ENCODE data around the gene LHX6.

The LHX6 gene

DNA sequence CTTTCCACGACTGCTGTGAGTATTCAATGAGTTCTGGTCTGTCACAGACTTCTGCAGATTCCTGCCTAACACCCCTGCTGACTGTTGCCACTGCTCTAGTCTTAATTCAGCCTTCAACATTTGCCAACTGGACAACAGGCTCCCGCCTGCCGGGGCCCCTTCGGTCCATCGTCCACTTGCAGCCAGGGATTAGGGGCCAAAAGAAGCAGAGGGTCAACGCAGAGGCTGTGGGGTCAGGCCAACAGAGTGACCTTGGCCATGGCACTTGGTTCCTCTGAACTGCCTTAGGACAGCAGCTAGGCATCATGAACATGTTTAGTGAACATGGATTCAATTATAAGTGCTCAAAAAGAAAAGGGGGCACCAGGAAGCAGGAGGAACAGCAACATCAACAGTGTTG lies 40.4 kb downstream of the LHX6 start:
- DNase-seq, result no peak

DNA sequence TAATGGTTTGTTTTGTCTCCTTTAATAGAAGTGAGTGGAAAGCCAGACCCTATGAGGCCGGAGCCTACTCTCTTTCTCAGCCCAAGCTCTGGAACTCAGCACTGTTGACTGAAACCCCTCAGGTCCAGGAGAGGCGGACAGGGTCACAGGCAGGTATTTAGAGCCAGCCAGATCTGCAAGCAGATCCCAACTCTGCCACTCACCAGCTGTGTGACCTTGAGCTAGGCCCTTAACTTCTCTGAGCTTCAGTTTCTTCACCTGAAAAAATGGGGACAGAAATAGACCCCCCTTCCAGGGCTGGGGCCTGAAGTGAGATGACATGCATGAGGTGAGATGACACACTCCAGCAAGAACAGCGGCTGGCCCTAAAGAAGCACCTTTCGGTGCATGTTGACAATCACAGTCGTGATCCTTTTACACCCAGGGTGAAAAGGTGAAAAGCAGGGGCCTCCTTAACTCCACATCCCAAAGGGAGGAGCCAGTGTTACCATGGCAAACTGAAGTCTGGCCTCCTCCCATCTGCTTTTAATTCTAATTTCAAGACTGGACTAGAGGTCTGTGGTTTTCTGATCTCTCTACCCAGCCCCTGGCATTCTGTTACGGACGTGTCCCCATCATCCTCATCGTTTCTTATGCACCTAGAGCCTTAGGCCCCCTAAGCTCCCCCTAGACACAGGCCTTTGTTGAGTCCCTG lies 41.8 kb downstream of the LHX6 start:
- no peak for DNase-seq

DNA sequence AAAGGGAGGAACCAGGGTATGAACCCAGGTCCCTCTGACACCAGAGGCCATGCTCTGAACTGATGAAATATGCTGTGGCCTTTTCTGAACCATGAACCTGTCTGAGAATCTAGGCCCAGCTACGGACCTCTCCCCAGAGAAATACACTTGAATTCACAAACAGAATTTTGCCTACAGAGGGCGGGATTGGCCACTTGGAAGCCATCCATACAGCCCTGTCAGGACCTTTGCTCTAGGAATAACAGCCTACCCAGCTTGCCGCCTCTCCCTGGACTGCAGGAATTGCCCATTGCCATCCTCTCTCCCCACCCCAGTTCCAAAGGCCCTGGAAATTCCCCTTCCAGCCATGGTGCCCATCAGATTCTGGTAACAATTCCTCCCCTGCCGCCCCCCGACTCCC lies 42.5 kb downstream of the LHX6 start:
- no peak for DNase-seq

DNA sequence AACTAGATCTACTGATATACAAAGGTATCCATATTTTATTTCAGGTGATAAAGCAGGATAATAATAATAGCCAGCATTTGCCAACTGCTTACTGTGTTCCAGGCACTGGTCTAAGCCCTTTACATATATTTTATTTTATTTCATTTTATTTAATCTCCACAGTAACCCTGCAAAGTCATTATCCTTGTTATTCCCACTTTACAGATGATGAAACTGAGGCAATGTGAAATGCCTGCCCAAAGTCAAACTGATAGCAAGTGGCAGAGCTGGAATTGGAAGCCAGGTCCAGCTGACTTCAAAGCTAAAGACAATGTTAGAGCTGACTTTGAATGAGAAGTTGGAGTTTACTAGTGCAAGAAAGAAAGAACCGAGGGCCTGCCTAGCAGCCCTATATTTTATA lies 44.2 kb downstream of the LHX6 start:
- DNase-seq, result no peak

DNA sequence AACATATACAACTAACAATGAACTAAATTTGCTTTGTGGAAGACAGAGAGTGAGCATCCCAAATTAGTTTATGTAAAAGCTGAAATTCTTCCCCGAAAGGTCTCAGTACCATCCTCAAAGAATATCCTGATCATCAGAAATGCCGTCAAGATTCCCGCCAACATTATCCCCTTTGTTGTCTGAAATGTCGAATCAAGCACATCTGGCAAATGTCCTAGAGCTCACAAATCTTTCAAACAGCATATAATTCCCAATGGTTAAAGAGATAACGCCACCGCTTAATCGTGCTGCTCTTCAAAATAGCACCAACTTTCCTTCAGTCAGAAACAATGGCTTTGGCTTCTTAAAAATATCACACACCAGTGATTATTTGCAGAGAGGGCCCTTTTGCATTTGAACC lies 45.3 kb downstream of the LHX6 start:
- DNase-seq, result no peak

DNA sequence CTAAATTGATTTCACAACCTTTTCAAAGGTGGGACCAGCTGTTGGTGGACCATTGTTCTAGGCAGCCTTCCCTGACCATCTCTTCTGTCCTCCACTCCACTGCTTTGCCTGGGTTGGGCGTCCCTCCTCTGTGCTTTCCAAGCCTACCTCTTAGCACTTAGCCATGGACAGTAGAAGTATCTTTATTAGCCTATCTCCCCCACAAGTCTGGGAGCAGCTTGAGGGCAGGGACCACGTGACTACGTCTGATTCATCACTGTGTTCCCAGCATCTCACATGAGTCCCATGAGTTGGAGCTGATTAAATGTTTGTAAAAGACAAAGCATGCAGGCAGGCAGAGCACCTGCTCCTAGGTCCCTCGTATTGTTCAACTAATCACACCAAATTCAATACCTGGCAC lies 48.1 kb downstream of the LHX6 start:
- peak; percentile 75 for DNase-seq

DNA sequence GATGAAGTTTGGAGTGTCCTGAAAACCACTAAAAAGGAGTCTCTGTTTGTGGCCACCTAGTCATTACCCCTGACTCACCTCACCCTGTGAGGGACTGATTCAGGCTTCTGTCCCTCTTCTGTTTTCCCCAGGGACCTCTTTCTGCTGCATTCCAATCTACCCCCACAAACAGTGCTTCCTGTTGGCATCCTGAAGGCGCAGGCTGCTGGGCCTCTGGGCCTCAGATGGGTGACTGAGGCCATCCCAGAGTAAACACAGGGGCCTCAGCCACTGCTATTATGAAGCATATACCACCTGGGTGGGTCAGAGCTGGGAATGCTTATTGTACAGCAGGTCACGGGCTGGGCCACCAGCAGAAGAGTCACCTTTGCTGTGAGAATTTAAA lies 49.1 kb downstream of the LHX6 start:
- DNase-seq, result no peak

DNA sequence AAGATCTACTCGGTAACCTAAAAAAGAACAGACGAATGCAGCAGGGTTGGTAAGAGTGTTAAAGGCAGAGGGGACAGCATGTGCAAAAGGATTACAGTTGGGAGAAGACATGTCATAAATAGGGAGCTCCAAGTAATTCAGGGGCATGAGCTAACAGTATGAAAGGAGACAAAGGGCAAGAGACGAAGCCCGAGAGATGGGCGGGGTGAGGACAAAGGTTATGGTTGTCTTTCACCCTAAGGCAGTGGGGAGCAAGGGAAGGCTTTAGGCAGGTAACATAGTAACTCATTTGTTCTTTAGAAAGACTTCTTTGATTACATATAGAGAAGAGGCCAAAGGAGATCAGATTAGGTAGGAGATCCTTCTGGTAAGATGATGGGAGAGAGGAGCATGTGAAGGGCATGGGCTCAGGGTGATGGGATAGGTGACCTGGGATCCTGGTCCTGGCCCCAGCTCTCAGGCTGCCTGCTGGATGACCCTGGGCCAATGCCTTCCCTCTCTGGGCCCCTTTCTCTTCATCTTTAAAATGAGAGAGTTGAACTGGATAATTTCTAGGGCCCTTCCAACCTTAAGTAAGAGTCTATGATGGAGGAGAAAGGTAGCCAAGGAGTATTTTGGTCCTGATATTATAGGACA lies 49.6 kb downstream of the LHX6 start:
- DNase-seq, result no peak

DNA sequence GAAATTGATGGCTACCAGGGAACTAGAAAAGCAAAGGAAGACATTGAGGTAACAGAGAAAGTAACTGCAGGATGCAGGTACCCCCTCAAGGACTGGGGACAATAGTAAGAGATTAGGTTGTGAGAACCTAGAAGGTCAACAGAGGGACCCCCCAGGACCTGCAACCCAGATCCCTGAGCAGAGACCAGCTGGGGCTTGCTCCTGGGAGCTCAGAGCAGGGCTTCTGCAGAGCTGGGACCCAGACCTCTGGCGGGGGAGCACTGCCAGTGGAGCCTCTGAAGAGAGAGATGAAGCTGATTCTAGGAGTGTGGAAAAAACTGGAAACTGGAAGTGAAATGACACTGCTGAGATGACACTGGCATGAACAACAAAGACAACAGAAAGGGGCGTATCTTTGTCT lies 51.8 kb downstream of the LHX6 start:
- no peak for DNase-seq

DNA sequence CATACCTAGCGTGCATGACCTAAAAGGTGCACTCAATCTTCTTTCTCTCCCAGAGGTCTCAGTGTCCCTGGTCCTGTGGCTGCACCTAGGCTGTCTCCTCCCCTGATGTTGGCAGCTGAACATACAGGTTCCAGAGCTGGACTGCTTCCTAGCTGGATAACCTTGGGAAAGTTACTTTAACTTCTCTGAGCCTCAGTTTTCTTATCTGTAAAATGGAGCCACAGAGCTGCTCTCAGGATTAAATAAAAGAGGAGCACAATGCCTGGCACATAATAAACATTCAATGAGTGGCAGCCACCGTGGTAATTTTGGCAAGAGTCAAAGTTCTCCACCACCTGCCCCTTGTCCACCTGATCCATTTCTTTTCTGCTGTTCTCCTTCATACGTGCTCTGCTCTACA lies 55.1 kb downstream of the LHX6 start:
- no peak for DNase-seq

DNA sequence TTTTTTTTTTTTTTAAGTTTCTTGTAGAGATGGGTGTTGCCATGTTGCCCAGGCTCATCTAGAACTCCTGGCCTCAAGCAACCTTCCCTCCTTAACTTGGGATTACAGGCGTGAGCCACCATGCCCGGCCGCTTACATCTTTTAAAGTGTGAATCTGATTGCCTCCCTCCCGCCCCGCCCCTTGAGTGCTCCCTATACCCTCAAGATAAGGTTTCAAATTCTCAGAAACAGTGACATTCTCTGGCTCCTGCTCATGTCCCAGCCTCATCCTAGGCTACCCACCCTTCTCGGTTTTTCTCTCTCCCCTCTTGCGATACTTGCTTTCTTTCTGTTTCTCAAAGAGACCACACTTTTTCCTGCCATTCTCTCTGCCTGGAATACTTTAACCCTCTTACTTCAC lies 56.6 kb downstream of the LHX6 start:
- DNase-seq, result peak; percentile 58

DNA sequence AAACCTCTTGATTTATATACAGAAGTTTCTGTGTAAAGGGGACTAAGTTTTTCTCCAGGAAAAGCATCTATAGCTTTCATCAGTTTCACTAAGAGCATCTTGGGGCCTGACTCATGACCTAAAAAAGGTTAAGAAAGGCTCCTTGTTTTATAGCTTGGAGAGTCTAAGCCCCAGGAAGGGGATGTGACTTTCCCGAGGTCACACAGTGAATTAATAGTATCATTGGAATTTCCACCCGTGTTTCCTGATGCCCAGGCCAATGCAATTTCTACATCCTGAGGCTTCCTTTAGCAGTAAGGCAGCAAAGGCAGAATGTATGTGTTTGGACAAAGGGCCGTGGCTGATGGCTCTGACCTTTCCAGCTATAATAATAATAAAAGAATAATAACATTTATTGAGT lies 60.4 kb downstream of the LHX6 start:
- no peak for DNase-seq

DNA sequence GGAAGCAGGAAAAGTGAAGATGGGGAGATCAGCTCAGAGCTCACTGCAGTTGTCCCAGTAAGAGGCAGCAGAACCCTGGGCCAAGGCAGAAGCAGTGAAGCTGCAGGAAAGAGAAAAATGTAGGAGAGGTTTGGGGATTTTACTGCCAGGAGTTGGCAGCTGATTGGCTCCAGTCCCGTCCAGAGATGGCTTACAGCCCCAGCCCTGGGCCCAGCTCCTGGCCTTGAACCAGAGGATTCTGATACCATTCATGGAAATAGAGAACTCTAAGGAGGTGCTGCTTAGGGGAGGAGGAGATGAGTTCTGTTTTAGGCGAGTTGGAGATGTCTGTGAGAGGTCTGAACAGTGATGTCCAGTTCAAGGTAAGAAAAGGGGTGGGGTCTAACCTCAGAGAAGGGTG lies 64.5 kb downstream of the LHX6 start:
- DNase-seq, result no peak

DNA sequence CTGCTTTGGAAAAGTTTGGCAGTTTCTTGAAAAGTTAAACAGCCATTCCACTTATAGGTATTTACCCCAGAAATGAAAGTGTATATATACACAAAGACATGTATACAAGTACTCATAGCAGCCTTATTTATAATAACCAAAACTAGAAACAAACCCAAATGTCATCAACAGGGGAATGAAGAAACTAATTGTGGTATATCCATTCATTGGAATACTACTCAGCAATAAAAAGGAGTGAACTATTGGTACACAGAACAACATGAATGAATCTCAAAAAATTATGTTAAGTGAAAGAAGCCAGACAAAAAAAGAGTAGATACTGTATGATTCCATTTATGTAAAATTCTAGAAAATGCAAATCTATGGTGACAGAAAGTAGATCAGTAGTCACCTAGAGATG lies 66.3 kb downstream of the LHX6 start:
- no peak for DNase-seq

DNA sequence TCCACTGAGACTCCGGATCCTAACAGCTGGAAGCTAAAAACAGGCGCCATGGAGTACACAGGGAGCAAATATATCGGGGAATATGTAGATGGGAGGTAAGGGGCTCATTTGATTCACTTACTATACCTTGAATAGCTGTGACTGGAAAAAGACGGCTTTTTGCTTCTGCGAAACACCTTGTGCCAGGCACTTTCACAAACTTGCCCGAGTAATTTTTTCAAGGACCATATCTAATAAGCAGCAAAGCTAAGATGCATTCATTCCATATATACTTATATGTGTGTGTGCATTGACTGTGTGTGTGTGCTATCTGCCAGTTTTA lies 68.9 kb downstream of the LHX6 start:
- no peak for DNase-seq

DNA sequence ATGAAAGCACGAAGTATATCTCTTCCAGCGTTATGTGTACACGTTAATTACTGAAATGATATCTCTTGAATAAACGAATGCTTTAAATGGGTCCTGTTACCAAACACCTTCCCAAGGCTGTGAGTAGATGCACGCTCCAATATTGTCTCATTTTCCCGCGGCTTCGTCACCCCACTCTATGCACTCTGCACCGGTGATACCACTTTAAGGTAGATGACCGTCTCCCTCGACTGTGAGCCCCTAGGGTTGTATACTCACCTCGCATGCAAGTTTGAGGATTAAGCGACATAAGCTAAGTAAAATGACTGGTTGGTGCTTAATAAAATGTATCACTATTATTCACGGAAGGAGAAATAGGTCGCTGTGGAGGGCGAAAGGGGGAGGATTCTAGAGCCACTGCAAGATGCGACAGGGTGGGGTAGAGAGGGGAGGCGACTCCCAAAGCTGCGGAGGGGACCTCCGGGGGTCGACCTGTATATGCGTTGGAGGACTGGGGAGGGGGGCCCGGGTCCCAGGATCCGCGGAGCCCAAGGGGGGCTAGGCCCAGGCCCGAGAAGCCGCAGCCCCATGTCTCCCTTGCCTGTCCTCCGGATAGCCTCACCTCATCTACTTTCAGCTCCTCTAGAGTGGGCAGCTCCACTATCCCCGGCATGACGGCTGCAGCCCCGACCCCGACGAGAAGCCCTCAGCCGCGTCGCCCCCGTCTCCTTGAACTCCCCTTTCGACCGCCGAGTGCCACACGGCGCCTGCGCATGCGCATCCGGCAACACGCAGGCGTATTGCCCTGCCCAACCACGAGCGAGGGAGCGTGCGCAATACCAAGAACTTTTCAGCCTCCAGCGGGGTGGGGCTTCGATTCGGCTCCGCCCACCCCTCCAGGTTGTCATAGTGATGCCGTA lies 69.5 kb downstream of the LHX6 start, which contains the start of the genes MORN5 and NDUFA8:
Gene MORN5, plus strand, starts transcription at position 883 of the 899 bp plus-strand sequence. CDS start 65 bp downstream, outside the sequence.
Gene NDUFA8, minus strand, starts transcription at position 754 of the 899 bp plus-strand sequence. Its CDS starts 102 bp downstream, at position 652.
- DNase-seq, result peak; percentile 96

DNA sequence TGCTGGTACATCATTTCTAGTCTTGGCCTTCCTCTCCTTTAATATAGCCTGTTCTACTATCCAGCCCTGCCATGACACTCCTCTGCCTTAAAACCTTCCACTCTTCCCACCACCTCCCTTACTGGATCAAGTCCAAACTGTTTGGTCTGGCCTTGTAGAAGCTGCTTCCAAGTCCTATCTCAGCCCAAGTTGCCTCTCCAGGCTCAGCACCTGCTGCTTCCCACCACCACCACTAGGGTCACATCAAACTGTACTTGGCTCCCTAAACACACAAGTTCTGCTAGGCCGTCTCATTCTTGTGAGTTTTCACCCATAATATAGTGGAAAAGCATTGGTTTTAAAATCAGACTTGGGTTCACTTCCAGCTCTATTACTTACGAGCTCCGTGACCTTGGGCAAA lies 70.6 kb downstream of the LHX6 start:
- peak; percentile 56 for DNase-seq

DNA sequence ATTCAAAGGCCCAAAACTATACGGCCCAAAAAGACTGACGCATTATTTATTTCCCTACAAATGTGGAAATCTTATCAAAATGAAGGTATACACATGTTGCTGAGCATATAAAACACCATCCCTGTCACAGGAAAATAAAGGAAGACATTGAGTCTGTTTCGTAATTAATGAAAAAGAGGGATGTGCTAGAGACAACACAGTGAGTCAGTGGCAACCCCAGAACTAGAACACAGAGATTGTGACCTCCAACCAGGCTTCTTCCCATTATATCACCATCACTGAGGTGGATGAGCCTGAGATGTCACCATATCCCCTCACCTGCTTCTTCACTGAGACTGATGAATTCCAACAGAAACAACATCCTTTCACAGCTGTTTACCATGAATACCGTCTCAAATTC lies 73.0 kb downstream of the LHX6 start:
- DNase-seq, result no peak
